GM19463 (cell line): Measurements from ENCODE around the gene EIF2B5.
"Not testable (repeated sequence)": the region's sequence is repeated elsewhere in the genome, so short reads cannot be mapped to it uniquely, and the experiment has no call there.

Experiments used
- ATAC-seq: cut with Tn5 transposase; IDR thresholded peaks from one replicate; pipeline ENCODE4 v1.9.1; 2021; ENCODE audit warnings: mild to moderate bottlenecking, moderate library complexity; ENCODE audit not compliant: unreplicated experiment

The EIF2B5 gene

GRCh38 chr3:184145751-184146270, 10.7 kb downstream of the EIF2B5 start:
- no peak for ATAC-seq

GRCh38 chr3:184148076-184148475, 12.9 kb downstream of the EIF2B5 start:
- no peak for ATAC-seq

- no peak for ATAC-seq
These were observed 14.0 kb downstream of the EIF2B5 start for GRCh38 chr3:184149123-184149522.

GRCh38 chr3:184149770-184150169, 14.6 kb downstream of the EIF2B5 start:
- not testable (repeated sequence) for ATAC-seq

- ATAC-seq, result peak; percentile 85
These were observed 19.9 kb downstream of the EIF2B5 start, which contains the start of gene DVL3 for GRCh38 chr3:184154885-184155643. Gene DVL3 (plus strand): TSS chr3:184155377. CDS start chr3:184155636, 259 bp downstream.

- ATAC-seq, result peak; percentile 19
These were observed 20.7 kb downstream of the EIF2B5 start for GRCh38 chr3:184155644-184156521.

- ATAC-seq, result no peak
These were observed 21.4 kb downstream of the EIF2B5 start for GRCh38 chr3:184156522-184156955.

- no peak for ATAC-seq
These were observed 22.0 kb downstream of the EIF2B5 start for GRCh38 chr3:184157206-184157605.

- ATAC-seq, result no peak
These were observed 23.2 kb downstream of the EIF2B5 start for GRCh38 chr3:184158404-184158803.

- ATAC-seq, result peak; percentile 47
These were observed 25.3 kb downstream of the EIF2B5 start for GRCh38 chr3:184160456-184160855.

- not testable (repeated sequence) for ATAC-seq
These were observed 27.5 kb downstream of the EIF2B5 start for GRCh38 chr3:184162571-184163070.

GRCh38 chr3:184164648-184165330, 29.6 kb downstream of the EIF2B5 start:
- ATAC-seq, result no peak

GRCh38 chr3:184165543-184165942, 30.4 kb downstream of the EIF2B5 start:
- ATAC-seq, result no peak

- no peak for ATAC-seq
These were observed 31.5 kb downstream of the EIF2B5 start for GRCh38 chr3:184166671-184167070.

GRCh38 chr3:184167786-184168185, 32.6 kb downstream of the EIF2B5 start:
- no peak for ATAC-seq

- ATAC-seq, result no peak
These were observed 33.4 kb downstream of the EIF2B5 start for GRCh38 chr3:184168363-184169120.

GRCh38 chr3:184169896-184170875, 35.0 kb downstream of the EIF2B5 start:
- ATAC-seq, result no peak

- no peak for ATAC-seq
These were observed 36.4 kb downstream of the EIF2B5 start for GRCh38 chr3:184171562-184171961.
